ENCODE data around the gene ADGRG3. TPM values are rescaled to one million over a fixed set of nuclear protein-coding genes. Genes with fewer than 3 reads are reported as not detected.
A peak's percentile ranks its signal among the peaks of the same experiment; 100 is the strongest.
"Not testable (repeated sequence)": the region's sequence is repeated elsewhere in the genome, so short reads cannot be mapped to it uniquely, and the experiment has no call there.

ADGRG3 gene
- total and polyA plus RNA-seq, 4 donors = 0.06 to 3.6 (median 0.26) TPM

GRCh38 chr16:57668630-57669475 lies 747 bp downstream of the ADGRG3 start:
- Histone ChIP-seq H3K9me3 (ENCODE audit: control insufficient read depth, insufficient read depth, low read length) (no peaks in the 10 kb centered on the region), H3K27ac (ENCODE audit: low read depth, low read length) (no peak overlapping the region)
- 85% methylated on average over 17 of the region's 20 CpGs for WGBS (ENCODE audit: insufficient coverage)

DNA sequence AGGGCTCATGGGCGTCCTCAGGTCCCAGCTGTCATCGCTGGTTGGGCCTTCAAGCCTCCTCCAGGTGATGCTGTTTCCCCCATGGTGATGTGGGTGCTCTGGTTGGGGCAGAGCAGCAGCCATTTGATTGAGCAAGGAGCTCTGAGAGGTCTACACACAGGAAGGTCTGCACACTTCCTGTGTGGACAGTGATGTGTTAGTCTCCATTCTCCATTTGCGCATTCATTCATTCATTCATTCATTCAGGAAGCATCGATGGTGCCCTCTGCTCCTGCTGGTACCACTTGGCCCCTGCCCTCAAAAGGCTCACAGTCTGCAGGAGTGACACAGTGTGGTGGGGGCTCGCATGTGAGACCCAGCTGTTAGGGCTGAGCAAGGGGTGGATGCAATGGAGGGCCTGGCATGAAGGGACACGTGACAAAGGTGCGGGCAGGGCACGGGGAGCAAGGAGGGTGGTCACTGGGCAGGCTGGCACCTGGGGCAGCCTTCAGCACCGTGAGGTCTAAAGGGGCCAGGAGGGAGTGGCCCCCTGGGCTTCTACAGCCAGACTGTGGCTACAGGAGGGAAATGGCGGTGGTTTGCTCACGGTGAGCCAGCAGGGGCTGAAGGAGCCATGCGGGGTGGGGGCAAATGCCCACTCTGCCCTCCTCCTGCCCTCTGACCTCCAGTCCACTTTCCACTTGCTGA lies 1.5 kb downstream of the ADGRG3 start:
- H3K4me3 ChIP-seq (ENCODE audit: low read depth, low read length) = no peak overlapping the region
- no peak overlapping the region for H3K27ac ChIP-seq (ENCODE audit: low read depth, low read length)
- no peaks in the 10 kb centered on the region for H3K27me3 ChIP-seq (ENCODE audit: control insufficient read depth, insufficient read depth, low read length)

More at GRCh38 chr16:57668630-57669475, 747 bp downstream of the ADGRG3 start:
- peaks cover 36% of the 10 kb centered on the region for H3K4me1 ChIP-seq (ENCODE audit: control insufficient read depth, insufficient read depth, low read length)
- peaks cover 43% of the 10 kb centered on the region for H3K36me3 ChIP-seq (ENCODE audit: control insufficient read depth, insufficient read depth, low read length)
- no peak for DNase-seq (ENCODE audit: low read depth in 4 of 6, low spot score in 6 of 6)
- no peaks in the 10 kb centered on the region for H3K27me3 ChIP-seq (ENCODE audit: control insufficient read depth, insufficient read depth, low read length)
- no peak overlapping the region for H3K4me3 ChIP-seq (ENCODE audit: low read depth, low read length)

DNA sequence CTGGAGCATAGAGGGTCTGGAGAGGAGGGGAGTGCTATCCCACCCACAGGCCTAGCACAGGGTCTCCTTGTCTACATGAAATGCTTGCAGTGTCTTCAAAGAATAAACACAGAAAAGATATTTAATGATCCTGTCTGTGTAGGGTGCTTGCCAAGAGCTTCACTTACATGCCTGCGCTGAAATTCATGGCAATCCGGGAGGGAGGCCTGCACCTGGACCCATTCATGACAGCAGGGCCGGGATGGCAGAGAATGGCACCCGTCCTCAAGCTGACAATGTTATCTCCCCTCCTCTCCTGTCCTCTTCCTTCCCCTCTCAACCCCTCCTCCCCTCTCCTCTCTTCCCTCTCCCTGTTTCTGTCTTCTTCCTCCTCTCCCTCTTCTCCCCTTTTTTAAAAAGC lies 2.1 kb downstream of the ADGRG3 start:
- Histone ChIP-seq H3K36me3 (ENCODE audit: control insufficient read depth, insufficient read depth, low read length) (peaks cover 30% of the 10 kb centered on the region), H3K27me3 (ENCODE audit: control insufficient read depth, insufficient read depth, low read length) (no peaks in the 10 kb centered on the region), H3K27ac (ENCODE audit: low read depth, low read length) (no peak overlapping the region), H3K9me3 (ENCODE audit: control insufficient read depth, insufficient read depth, low read length) (no peaks in the 10 kb centered on the region), H3K4me1 (ENCODE audit: control insufficient read depth, insufficient read depth, low read length) (peaks cover 36% of the 10 kb centered on the region), H3K4me3 (ENCODE audit: low read depth, low read length) (no peak overlapping the region)
- WGBS (ENCODE audit: insufficient coverage) = 37% methylated on average over 4 of the region's 4 CpGs
- peak in 2 of 6 donors; percentile 39 for DNase-seq (ENCODE audit: low read depth in 4 of 6, low spot score in 6 of 6)

More for the DNA sequence above, 1.5 kb downstream of the ADGRG3 start:
- 81% methylated on average over 11 of the region's 12 CpGs for WGBS (ENCODE audit: insufficient coverage)
- no peaks in the 10 kb centered on the region for H3K9me3 ChIP-seq (ENCODE audit: control insufficient read depth, insufficient read depth, low read length)
- peaks cover 36% of the 10 kb centered on the region for H3K36me3 ChIP-seq (ENCODE audit: control insufficient read depth, insufficient read depth, low read length)
- H3K4me1 ChIP-seq (ENCODE audit: control insufficient read depth, insufficient read depth, low read length) = peaks cover 36% of the 10 kb centered on the region
- no peak for DNase-seq (ENCODE audit: low read depth in 4 of 6, low spot score in 6 of 6)

DNA sequence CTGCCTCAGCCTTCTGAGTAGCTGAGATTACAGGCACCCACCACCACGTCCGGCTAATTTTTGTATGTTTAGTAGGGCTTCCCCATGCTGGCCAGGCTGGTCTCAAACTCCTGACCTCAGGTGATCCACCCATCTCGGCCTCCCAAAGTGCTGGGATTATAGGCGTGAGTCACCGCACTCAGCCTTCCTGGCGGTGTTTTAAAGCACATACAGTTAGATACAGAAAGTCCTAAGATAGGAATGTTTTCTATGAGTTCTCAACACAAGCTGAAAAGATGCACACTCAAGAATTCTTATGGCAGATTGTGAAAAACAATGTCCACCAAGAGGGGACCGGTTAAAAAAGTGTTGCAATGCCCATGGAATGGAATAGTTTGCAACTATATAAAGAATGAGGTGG lies 3.3 kb downstream of the ADGRG3 start:
- whole genome bisulfite sequencing (ENCODE audit: insufficient coverage) = 74% methylated on average over 2 of the region's 7 CpGs
- DNase-seq (ENCODE audit: low read depth in 4 of 6, low spot score in 6 of 6); H3K4me3 ChIP-seq (ENCODE audit: low read depth, low read length); H3K9me3 ChIP-seq (ENCODE audit: control insufficient read depth, insufficient read depth, low read length); H3K27ac ChIP-seq (ENCODE audit: low read depth, low read length); H3K27me3 ChIP-seq (ENCODE audit: control insufficient read depth, insufficient read depth, low read length): not testable (repeated sequence)
- H3K4me1 ChIP-seq (ENCODE audit: control insufficient read depth, insufficient read depth, low read length) = peaks cover 33% of the 10 kb centered on the region
- H3K36me3 ChIP-seq (ENCODE audit: control insufficient read depth, insufficient read depth, low read length) = peaks cover 17% of the 10 kb centered on the region

DNA sequence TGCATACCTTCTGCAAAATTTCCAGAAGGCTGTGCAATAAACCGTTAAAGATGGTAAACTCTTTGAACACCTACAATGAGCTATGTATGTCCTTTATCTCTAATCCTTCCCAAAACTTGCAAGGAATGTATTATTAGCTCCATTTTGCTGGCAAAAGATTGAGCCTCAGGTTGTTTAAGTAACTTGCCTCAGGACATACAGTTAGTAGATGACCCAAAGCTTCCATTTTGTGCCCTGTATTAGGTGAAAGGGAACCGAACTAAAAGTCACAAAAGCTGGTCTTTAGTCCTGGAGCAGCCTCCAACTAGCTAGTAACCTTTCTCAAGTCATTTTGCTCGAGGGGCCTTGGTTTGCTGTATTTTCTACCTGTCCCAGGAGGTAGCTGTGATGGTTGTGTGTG lies 4.3 kb downstream of the ADGRG3 start:
- H3K4me3 ChIP-seq (ENCODE audit: low read depth, low read length) = no peak overlapping the region
- WGBS (ENCODE audit: insufficient coverage) = 83% methylated on average over 1 of the region's 3 CpGs
- no peak for DNase-seq (ENCODE audit: low read depth in 4 of 6, low spot score in 6 of 6)
- H3K36me3 ChIP-seq (ENCODE audit: control insufficient read depth, insufficient read depth, low read length) = peaks cover 8% of the 10 kb centered on the region
- no peak overlapping the region for H3K27ac ChIP-seq (ENCODE audit: low read depth, low read length)
- H3K9me3 ChIP-seq (ENCODE audit: control insufficient read depth, insufficient read depth, low read length) = no peaks in the 10 kb centered on the region
- H3K4me1 ChIP-seq (ENCODE audit: control insufficient read depth, insufficient read depth, low read length) = peaks cover 23% of the 10 kb centered on the region
- no peaks in the 10 kb centered on the region for H3K27me3 ChIP-seq (ENCODE audit: control insufficient read depth, insufficient read depth, low read length)

DNA sequence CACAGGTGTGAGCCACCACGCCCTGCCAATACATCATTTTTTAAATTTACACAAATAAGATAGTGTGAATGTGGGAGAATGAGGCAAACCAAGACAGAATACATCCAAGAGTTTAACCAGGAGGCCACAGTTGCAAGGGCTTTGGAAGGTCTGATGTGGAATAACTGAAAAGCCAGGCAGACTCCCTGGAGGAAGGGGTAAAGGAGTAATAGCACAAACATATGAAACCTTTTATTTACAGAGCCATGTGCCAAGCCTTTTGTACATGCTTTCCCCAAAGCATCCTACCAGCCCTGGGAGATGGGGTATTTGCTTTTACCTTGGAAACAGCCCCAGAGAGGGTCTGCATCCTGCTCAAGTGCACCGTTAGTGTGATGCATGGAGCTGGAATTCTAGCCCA lies 4.7 kb downstream of the ADGRG3 start:
- no peak overlapping the region for H3K4me3 ChIP-seq (ENCODE audit: low read depth, low read length)
- DNase-seq (ENCODE audit: low read depth in 4 of 6, low spot score in 6 of 6) = no peak
- H3K36me3 ChIP-seq (ENCODE audit: control insufficient read depth, insufficient read depth, low read length) = peaks cover 5% of the 10 kb centered on the region
- no peaks in the 10 kb centered on the region for H3K27me3 ChIP-seq (ENCODE audit: control insufficient read depth, insufficient read depth, low read length)
- H3K9me3 ChIP-seq (ENCODE audit: control insufficient read depth, insufficient read depth, low read length) = no peaks in the 10 kb centered on the region
- peaks cover 22% of the 10 kb centered on the region for H3K4me1 ChIP-seq (ENCODE audit: control insufficient read depth, insufficient read depth, low read length)
- H3K27ac ChIP-seq (ENCODE audit: low read depth, low read length) = no peak overlapping the region
- WGBS (ENCODE audit: insufficient coverage) = 89% methylated on average over 1 of the region's 2 CpGs

GRCh38 chr16:57675741-57676551 lies 7.8 kb downstream of the ADGRG3 start:
- DNase-seq (ENCODE audit: low read depth in 4 of 6, low spot score in 6 of 6) = no peak
- H3K27me3 ChIP-seq (ENCODE audit: control insufficient read depth, insufficient read depth, low read length) = no peaks in the 10 kb centered on the region

DNA sequence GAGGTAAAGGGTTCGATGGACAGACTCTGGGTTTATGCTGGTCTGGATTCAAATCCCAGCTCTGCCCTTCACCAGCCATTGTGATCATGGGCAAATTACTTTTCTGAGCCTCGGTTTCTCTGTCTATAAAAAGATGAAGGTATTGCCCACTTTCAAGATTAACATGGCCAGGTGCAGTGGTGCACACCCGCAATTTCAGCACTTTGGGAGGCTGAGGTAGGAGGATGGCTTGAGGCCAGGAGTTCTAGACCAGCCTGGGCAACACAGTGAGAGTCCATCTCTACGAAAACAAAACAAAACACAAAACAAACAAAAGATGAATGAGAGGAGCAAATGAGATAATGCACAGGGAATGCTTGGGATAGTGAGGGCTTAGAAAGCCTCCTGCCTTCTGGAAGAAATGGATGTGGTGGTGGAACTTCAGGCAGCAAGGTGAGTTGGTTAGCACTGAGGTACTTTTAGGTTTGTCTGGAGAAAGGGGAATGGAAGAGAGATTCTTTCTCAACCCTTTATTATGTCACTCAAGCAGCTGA lies 8.5 kb downstream of the ADGRG3 start:
- Histone ChIP-seq H3K36me3 (ENCODE audit: control insufficient read depth, insufficient read depth, low read length) (no peaks in the 10 kb centered on the region), H3K4me3 (ENCODE audit: low read depth, low read length) (no peak overlapping the region), H3K27me3 (ENCODE audit: control insufficient read depth, insufficient read depth, low read length) (no peaks in the 10 kb centered on the region), H3K9me3 (ENCODE audit: control insufficient read depth, insufficient read depth, low read length) (no peaks in the 10 kb centered on the region), H3K4me1 (ENCODE audit: control insufficient read depth, insufficient read depth, low read length) (peaks cover 4% of the 10 kb centered on the region), H3K27ac (ENCODE audit: low read depth, low read length) (no peak overlapping the region)
- 83% methylated on average over 1 of the region's 4 CpGs for WGBS (ENCODE audit: insufficient coverage)
- DNase-seq (ENCODE audit: low read depth in 4 of 6, low spot score in 6 of 6) = no peak

More at GRCh38 chr16:57675741-57676551, 7.8 kb downstream of the ADGRG3 start:
- Histone ChIP-seq H3K4me3 (ENCODE audit: low read depth, low read length) (no peak overlapping the region), H3K9me3 (ENCODE audit: control insufficient read depth, insufficient read depth, low read length) (no peaks in the 10 kb centered on the region), H3K4me1 (ENCODE audit: control insufficient read depth, insufficient read depth, low read length) (peaks cover 4% of the 10 kb centered on the region), H3K27ac (ENCODE audit: low read depth, low read length) (no peak overlapping the region), H3K36me3 (ENCODE audit: control insufficient read depth, insufficient read depth, low read length) (no peaks in the 10 kb centered on the region)
- WGBS (ENCODE audit: insufficient coverage) = 39% methylated on average over 4 of the region's 12 CpGs

GRCh38 chr16:57677622-57678369 lies 9.7 kb downstream of the ADGRG3 start:
- H3K9me3 ChIP-seq (ENCODE audit: control insufficient read depth, insufficient read depth, low read length) = no peaks in the 10 kb centered on the region
- H3K4me3 ChIP-seq (ENCODE audit: low read depth, low read length) = no peak overlapping the region
- WGBS (ENCODE audit: insufficient coverage) = 50% methylated on average over 12 of the region's 14 CpGs
- H3K27me3 ChIP-seq (ENCODE audit: control insufficient read depth, insufficient read depth, low read length) = no peaks in the 10 kb centered on the region
- H3K36me3 ChIP-seq (ENCODE audit: control insufficient read depth, insufficient read depth, low read length) = no peaks in the 10 kb centered on the region
- no peak overlapping the region for H3K27ac ChIP-seq (ENCODE audit: low read depth, low read length)
- peaks cover 4% of the 10 kb centered on the region for H3K4me1 ChIP-seq (ENCODE audit: control insufficient read depth, insufficient read depth, low read length)
- no peak for DNase-seq (ENCODE audit: low read depth in 4 of 6, low spot score in 6 of 6)

All from spinal cord (tissue), 10 donors.